Fibroblast of mammary gland (primary cell): Measurements from ENCODE around the gene SPTLC2.

ENCODE experiments used
- DNase-seq: peaks from one replicate; pipeline ENCODE4 v3.0.0-alpha.2; 2010; ENCODE audit warnings: low read depth
- H3K4me3 ChIP-seq: 2 replicates; pipeline ENCODE4 v1.5.1; 2011; ENCODE audit warnings: low read depth, mild to moderate bottlenecking, low read length, moderate library complexity; ENCODE audit not compliant: control insufficient read depth
- TF ChIP-seq, protein P1 (sequence below): conservative IDR thresholded peaks from 2 replicates; pipeline ENCODE4 v1.5.1; 2011; ENCODE audit warnings: low read depth, low read length, inconsistent platforms; ENCODE audit not compliant: control insufficient read depth, insufficient read depth

SPTLC2 gene

GRCh38 chr14:77498984-77499527 lies 117.4 kb downstream of the SPTLC2 start:
- TF ChIP-seq, protein P1, sequence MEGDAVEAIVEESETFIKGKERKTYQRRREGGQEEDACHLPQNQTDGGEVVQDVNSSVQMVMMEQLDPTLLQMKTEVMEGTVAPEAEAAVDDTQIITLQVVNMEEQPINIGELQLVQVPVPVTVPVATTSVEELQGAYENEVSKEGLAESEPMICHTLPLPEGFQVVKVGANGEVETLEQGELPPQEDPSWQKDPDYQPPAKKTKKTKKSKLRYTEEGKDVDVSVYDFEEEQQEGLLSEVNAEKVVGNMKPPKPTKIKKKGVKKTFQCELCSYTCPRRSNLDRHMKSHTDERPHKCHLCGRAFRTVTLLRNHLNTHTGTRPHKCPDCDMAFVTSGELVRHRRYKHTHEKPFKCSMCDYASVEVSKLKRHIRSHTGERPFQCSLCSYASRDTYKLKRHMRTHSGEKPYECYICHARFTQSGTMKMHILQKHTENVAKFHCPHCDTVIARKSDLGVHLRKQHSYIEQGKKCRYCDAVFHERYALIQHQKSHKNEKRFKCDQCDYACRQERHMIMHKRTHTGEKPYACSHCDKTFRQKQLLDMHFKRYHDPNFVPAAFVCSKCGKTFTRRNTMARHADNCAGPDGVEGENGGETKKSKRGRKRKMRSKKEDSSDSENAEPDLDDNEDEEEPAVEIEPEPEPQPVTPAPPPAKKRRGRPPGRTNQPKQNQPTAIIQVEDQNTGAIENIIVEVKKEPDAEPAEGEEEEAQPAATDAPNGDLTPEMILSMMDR: no peak
- H3K4me3 ChIP-seq: no peak overlapping the region
- no peak for DNase-seq

GRCh38 chr14:77498120-77498979 lies 118.1 kb downstream of the SPTLC2 start, which contains the start of gene ISM2:
Gene ISM2, minus strand, starts transcription at chr14:77498816. Its CDS starts 23 bp downstream, at chr14:77498793.
- TF ChIP-seq, protein P1: no peak
- peak; percentile 21 for DNase-seq
- peak within 1 kb of the TSS; percentile 2 for H3K4me3 ChIP-seq

- no peak overlapping the region for H3K4me3 ChIP-seq
- no peak for DNase-seq
- TF ChIP-seq, protein P1: no peak
Measured at GRCh38 chr14:77495334-77495733, 121.1 kb downstream of the SPTLC2 start.

DNA sequence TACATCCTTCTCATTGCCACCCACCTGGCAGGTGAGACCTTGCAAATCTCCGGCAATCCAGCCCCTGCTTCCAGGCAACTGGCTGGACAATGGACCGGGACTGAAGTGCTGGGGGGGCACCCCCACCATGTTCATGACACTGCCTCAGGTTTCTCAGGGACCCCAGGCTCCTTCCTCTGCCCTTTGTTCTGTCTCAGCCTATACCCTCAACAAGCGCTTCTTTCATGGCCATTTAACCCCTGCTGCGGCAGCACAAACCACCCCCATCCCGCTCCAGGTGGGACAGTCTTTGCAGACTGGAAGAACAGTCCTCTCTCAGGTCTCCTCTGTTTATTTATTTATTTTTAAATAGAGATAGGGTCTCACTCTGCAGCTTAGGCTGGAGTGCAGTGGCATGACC lies 125.4 kb downstream of the SPTLC2 start:
- H3K4me3 ChIP-seq: no peak overlapping the region
- no peak for DNase-seq
- TF ChIP-seq, protein P1: no peak

DNA sequence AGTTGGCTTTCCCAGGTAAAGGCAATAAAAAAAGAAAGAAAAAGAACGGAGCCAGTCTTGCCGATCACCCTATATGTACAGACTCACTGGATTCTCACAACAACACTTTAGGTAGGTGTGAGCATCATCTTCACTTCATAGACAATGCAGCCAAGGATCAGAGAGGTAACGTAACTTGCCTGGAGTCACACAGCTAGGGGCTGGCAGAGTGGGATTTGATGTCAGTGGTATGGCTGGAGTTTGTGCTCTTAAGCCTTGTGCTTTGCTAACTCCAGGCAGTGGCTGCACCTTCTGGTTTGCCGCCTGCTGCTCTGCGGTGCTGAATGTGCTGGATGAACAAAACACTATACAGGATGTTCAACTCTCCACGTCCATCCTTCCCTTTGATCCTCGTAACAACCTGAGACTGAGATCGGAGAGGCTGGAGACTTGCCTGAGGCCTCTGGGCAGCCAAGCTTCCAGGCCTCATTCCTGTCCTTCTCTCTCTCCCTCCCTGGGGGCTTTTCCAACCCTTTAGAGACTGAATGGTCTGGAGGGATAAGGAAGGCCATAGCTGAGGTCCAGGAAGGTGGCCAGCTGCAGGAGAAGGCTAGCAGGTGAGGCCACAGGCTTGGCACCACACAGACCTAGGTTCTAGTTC lies 126.0 kb downstream of the SPTLC2 start:
- TF ChIP-seq, protein P1: no peak
- no peak overlapping the region for H3K4me3 ChIP-seq
- DNase-seq: no peak

DNA sequence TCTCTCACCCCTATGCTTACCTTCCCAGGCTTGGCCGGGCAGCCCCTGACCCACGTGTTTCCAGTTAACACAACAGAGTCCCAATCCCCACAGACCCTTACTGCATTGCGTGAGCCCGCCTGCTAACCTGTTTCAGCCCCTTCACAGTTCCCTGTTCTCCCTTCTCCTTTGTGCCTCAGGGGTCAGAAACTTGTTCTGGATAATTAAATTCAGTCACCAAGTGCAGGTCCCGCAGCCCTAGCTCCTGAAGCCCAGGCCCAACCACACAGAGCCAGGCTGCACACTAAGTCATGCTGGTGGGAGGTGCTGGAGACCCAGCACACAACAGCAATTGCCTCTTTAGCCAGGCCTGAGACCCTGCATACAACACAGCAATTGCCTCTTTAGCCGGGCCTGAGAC lies 127.4 kb downstream of the SPTLC2 start:
- H3K4me3 ChIP-seq: no peak overlapping the region
- TF ChIP-seq, protein P1: no peak
- DNase-seq: no peak
